Body of pancreas (tissue), 4 donors: ENCODE measurements around the gene HOXC6. TPM values are rescaled to one million over a fixed set of nuclear protein-coding genes. Genes with fewer than 3 reads are reported as not detected.

Source experiments
- ATAC-seq: fragments of 150-250 bp; one replicate; pipeline ENCODE4 v1.9.1; 2016
- DNase-seq, 4 donors: peaks; one replicate each; pipeline ENCODE4 v3.0.0-alpha.2; 2019
- H3K27ac ChIP-seq, 4 donors: fragments of 200-600 bp; sonication (generic); 1 replicate in 3 of 4; 2 replicates in 1 of 4; pipeline versions ENCODE4 v1.5.1 to v1.6.1; 2016 to 2019; ENCODE audit warnings: mild to moderate bottlenecking in 1 of 4, mixed read lengths in 1 of 4, moderate library complexity in 1 of 4
- H3K27me3 ChIP-seq, 2 donors: fragments of 200-600 bp; sonication (generic); one replicate each; pipeline ENCODE4 v1.6.0; 2016; ENCODE audit warnings: mild to moderate bottlenecking in 1 of 2
- H3K36me3 ChIP-seq, 2 donors: fragments of 200-600 bp; sonication (generic); replicated peaks in 1 of 2; 2 replicates each; pipeline ENCODE4 v1.5.1; 2016; ENCODE audit warnings: low read depth in 2 of 2; ENCODE audit not compliant: insufficient read depth in 1 of 2
- H3K4me1 ChIP-seq: fragments of 200-600 bp; sonication (generic); one replicate; pipeline ENCODE4 v1.6.0; 2016
- H3K4me3 ChIP-seq, 2 donors: fragments of 200-600 bp; sonication (generic); 1 replicate in 1 of 2; 2 replicates in 1 of 2; pipeline ENCODE4 v1.5.1; 2016 to 2019
- H3K9me3 ChIP-seq, 3 donors: fragments of 200-600 bp; sonication (generic); 1 replicate in 2 of 3; 2 replicates in 1 of 3; pipeline ENCODE4 v1.5.1; 2016
- CTCF ChIP-seq, 7 experiments: fragments of 450-650 bp in 4 of 7; fragments of 200-600 bp in 3 of 7; sonication (generic) in 3 of 7; IDR thresholded peaks; one replicate each; pipeline ENCODE4 v1.5.1; 2016 to 2019; ENCODE audit warnings: antibody characterized with exemption in 7 of 7
- POLR2A ChIP-seq, 3 donors: fragments of 450-650 bp; IDR thresholded peaks; one replicate each; pipeline ENCODE4 v1.6.1; 2016; ENCODE audit warnings: antibody characterized with exemption in 3 of 3, mild to moderate bottlenecking in 2 of 3
- WGBS, 2 donors: methylation state at CpG; one replicate each; pipeline ENCODE4 v1.1.5; 2017; 5-methylcytosine and 5-hydroxymethylcytosine counted together
- intact Hi-C: fragments of 100-400 bp; cut with DNase I; formaldehyde crosslinking; loops from one replicate; pipeline ENCODE4 v1.15.1; 2023
- total RNA-seq, 2 donors: library from RNA; depleted of rRNA; stranded (reverse); fragments of >200 nt; gene quantifications; one replicate each; pipeline ENCODE4 v1.1.0, GENCODE V29; 2016

Gene HOXC6
- total RNA-seq, 2 donors from 2014 or later = not detected

- Histone ChIP-seq H3K9me3 (no peaks in the 10 kb centered on the region), H3K4me3 (no peak overlapping the region), H3K27ac (no peak overlapping the region), H3K4me1 (peaks cover 10% of the 10 kb centered on the region), H3K36me3 (no peaks in the 10 kb centered on the region), H3K27me3 (peaks cover 0 to 14% of the 10 kb centered on the region in 2 donors)
- ATAC-seq (no peak), DNase-seq (no peak)
- intact Hi-C loops = no loop called here
- no peak for TF ChIP-seq POLR2A (IDR thresholded peaks at IDR 0.05)
- TF ChIP-seq CTCF (IDR thresholded peaks at IDR 0.05) = no peak
- WGBS, 2 donors = 22 to 34% methylated on average over 24 of the region's 24 CpGs
Observed at GRCh38 chr12:54054742-54055194, 26.5 kb downstream of the HOXC6 start.

GRCh38 chr12:54055552-54055951 lies 27.3 kb downstream of the HOXC6 start:
- DNase-seq = no peak
- peaks cover 10% of the 10 kb centered on the region for H3K4me1 ChIP-seq
- no peak for TF ChIP-seq POLR2A (IDR thresholded peaks at IDR 0.05)
- TF ChIP-seq CTCF (IDR thresholded peaks at IDR 0.05) = no peak
- no peak for ATAC-seq
- peaks cover 0 to 14% of the 10 kb centered on the region in 2 donors for H3K27me3 ChIP-seq
- H3K4me3 ChIP-seq = no peak overlapping the region
- no peaks in the 10 kb centered on the region for H3K36me3 ChIP-seq
- WGBS, 2 donors = 69 to 79% methylated on average over 2 of the region's 2 CpGs
- no peak overlapping the region for H3K27ac ChIP-seq
- H3K9me3 ChIP-seq = no peaks in the 10 kb centered on the region
- intact Hi-C loops = no loop called here

GRCh38 chr12:54056110-54056509 lies 27.9 kb downstream of the HOXC6 start:
- ATAC-seq = no peak
- Histone ChIP-seq H3K4me3 (no peak overlapping the region), H3K9me3 (no peaks in the 10 kb centered on the region), H3K27ac (no peak overlapping the region), H3K27me3 (peaks cover 0 to 14% of the 10 kb centered on the region in 2 donors), H3K36me3 (no peaks in the 10 kb centered on the region), H3K4me1 (peaks cover 10% of the 10 kb centered on the region)
- intact Hi-C loops = no loop called here
- TF ChIP-seq CTCF (IDR thresholded peaks at IDR 0.05) (no peak), POLR2A (IDR thresholded peaks at IDR 0.05) (no peak)
- no peak for DNase-seq

- 55 to 59% methylated on average over 14 of the region's 14 CpGs for WGBS, 2 donors
- H3K27me3 ChIP-seq = peaks cover 0 to 7% of the 10 kb centered on the region in 2 donors
- DNase-seq = no peak
- no peaks in the 10 kb centered on the region for H3K36me3 ChIP-seq
- H3K27ac ChIP-seq = no peak overlapping the region
- intact Hi-C loops = no loop called here
- no peak for ATAC-seq
- H3K4me1 ChIP-seq = peaks cover 8% of the 10 kb centered on the region
- no peaks in the 10 kb centered on the region for H3K9me3 ChIP-seq
- no peak overlapping the region for H3K4me3 ChIP-seq
- TF ChIP-seq CTCF (IDR thresholded peaks at IDR 0.05) (no peak), POLR2A (IDR thresholded peaks at IDR 0.05) (no peak)
Observed at GRCh38 chr12:54058128-54058768, 30.0 kb downstream of the HOXC6 start.

- intact Hi-C loops = no loop called here
- H3K27ac ChIP-seq = no peak overlapping the region
- no peak overlapping the region for H3K4me3 ChIP-seq
- no peaks in the 10 kb centered on the region for H3K36me3 ChIP-seq
- no peaks in the 10 kb centered on the region for H3K9me3 ChIP-seq
- TF ChIP-seq POLR2A (IDR thresholded peaks at IDR 0.05) = no peak
- no peak for TF ChIP-seq CTCF (IDR thresholded peaks at IDR 0.05)
- ATAC-seq = no peak
- no peaks in the 10 kb centered on the region for H3K4me1 ChIP-seq
- DNase-seq = no peak
- 35 to 44% methylated on average over 7 of the region's 7 CpGs for WGBS, 2 donors
- H3K27me3 ChIP-seq = no peaks in the 10 kb centered on the region
Observed at GRCh38 chr12:54059668-54060067, 31.4 kb downstream of the HOXC6 start.
